K562 (cell line): ENCODE data around the gene WNK2. TPM values are rescaled to one million over a fixed set of nuclear protein-coding genes. Genes with fewer than 3 reads are reported as not detected.

Source experiments
- ATAC-seq: fragments of 200-7000 bp; cut with Tn5 transposase; 3 replicates; pipeline ENCODE4 v1.9.1; 2020; ENCODE audit warnings: moderate library complexity
- BruUV-seq: library from RNA; stranded (reverse); fragments of 400-500 nt; replicated peaks from 2 replicates; lab custom pipeline; 2021; lab: Mats Ljungman, UMichigan
- CTCF ChIA-PET: fragments of 300-600 bp; formaldehyde crosslinking; extraction: SDS; loops from one replicate; lab custom pipeline; 2021; ENCODE audit warnings: low intra/inter-chr PET ratio; lab: Yijun Ruan, JAX
- POLR2A ChIA-PET: fragments of 300-600, 350-650 bp; sonication (Branson Sonifier 250); formaldehyde crosslinking; extraction: SDS; loops from one replicate; lab custom pipeline; 2021; ENCODE audit warnings: antibody characterized with exemption, inconsistent platforms; lab: Yijun Ruan, JAX
- DNase-seq, 4 experiments: peaks; one replicate each; pipeline versions ENCODE4 v3.0.0 to v3.0.0-alpha.2; 2011 to 2018; ENCODE audit warnings: low spot score in 3 of 4, mixed read lengths in 3 of 4; ENCODE audit errors: extremely low read depth in 1 of 4
- FAIRE-seq: peaks from 2 replicates; lab custom pipeline; 2011; peaks lifted over from hg19 to GRCh38; lab: Jason Lieb, UNC
- H2AFZ ChIP-seq: 2 replicates; pipeline ENCODE4 v1.6.0; 2011; ENCODE audit warnings: low read depth, low read length, control low read depth, inconsistent platforms
- H3K27ac ChIP-seq: fragments of 200-600 bp; 3 replicates; pipeline ENCODE4 v1.8.0; 2011; ENCODE audit warnings: low read depth, mild to moderate bottlenecking, control low read depth, inconsistent platforms, low read length, moderate library complexity, mixed read lengths; ENCODE audit errors: extremely low read depth
- H3K27me3 ChIP-seq, 2 experiments: fragments of 300-600 bp in 1 of 2; 2 replicates in 1 of 2; 3 replicates in 1 of 2; pipeline versions ENCODE4 v1.6.0 to v1.8.0; 2011; ENCODE audit warnings: inconsistent platforms in 2 of 2, low read length in 2 of 2, mild to moderate bottlenecking in 1 of 2, mixed read lengths in 1 of 2, moderate library complexity in 1 of 2; ENCODE audit not compliant: control insufficient read depth in 2 of 2, insufficient read depth in 2 of 2
- H3K36me3 ChIP-seq: fragments of 300-600 bp; 3 replicates; pipeline ENCODE4 v1.8.0; 2011; ENCODE audit warnings: mild to moderate bottlenecking, low read length, inconsistent platforms; ENCODE audit not compliant: control insufficient read depth, insufficient read depth
- H3K4me1 ChIP-seq, 2 experiments: fragments of 200-600 bp in 1 of 2; replicated peaks in 1 of 2; 2 replicates in 1 of 2; 3 replicates in 1 of 2; pipeline versions ENCODE4 v1.5.1 to v1.8.0; 2011; ENCODE audit warnings: inconsistent platforms in 2 of 2, low read length in 2 of 2, mild to moderate bottlenecking in 1 of 2, mixed read lengths in 1 of 2, moderate library complexity in 1 of 2; ENCODE audit not compliant: control insufficient read depth in 2 of 2, insufficient read depth in 2 of 2
- H3K4me2 ChIP-seq: 2 replicates; pipeline ENCODE4 v1.6.1; 2011; ENCODE audit warnings: low read length, control low read depth, inconsistent platforms, mixed read lengths; ENCODE audit not compliant: insufficient read depth
- H3K4me3 ChIP-seq: fragments of 200-600 bp; sonication (generic), shearing (Covaris generic); 2 replicates; pipeline ENCODE4 v1.5.1; 2016; ENCODE audit warnings: control low read depth, inconsistent platforms
- H3K79me2 ChIP-seq: fragments of 200-600 bp; 3 replicates; pipeline ENCODE4 v1.8.0; 2011; ENCODE audit warnings: low read length, inconsistent platforms; ENCODE audit not compliant: control insufficient read depth, insufficient read depth
- H3K9ac ChIP-seq, 2 experiments: 2 replicates each; pipeline versions ENCODE4 v1.6.0 to v1.6.1; 2011; ENCODE audit warnings: low read depth in 2 of 2, low read length in 2 of 2, control low read depth in 1 of 2, inconsistent platforms in 1 of 2, mild to moderate bottlenecking in 1 of 2, mixed read lengths in 1 of 2; ENCODE audit not compliant: insufficient read depth in 1 of 2
- H3K9me1 ChIP-seq: one replicate; pipeline ENCODE4 v1.6.0; 2011; ENCODE audit warnings: inconsistent platforms, mild to moderate bottlenecking, low read length, moderate library complexity; ENCODE audit not compliant: control insufficient read depth, insufficient read depth
- H3K9me3 ChIP-seq: replicated peaks from 2 replicates; pipeline ENCODE4 v1.5.1; 2011; ENCODE audit warnings: low read depth, low read length, inconsistent platforms; ENCODE audit not compliant: control insufficient read depth, insufficient read depth
- H4K20me1 ChIP-seq: replicated peaks from 2 replicates; pipeline ENCODE4 v1.6.1; 2011; ENCODE audit warnings: low read length, inconsistent platforms, mixed read lengths; ENCODE audit not compliant: control insufficient read depth, insufficient read depth
- DLX4 ChIP-seq: fragments of 250-450 bp; sonication (Bioruptor Pico); IDR thresholded peaks from 2 replicates; pipeline ENCODE4 v1.6.1; 2021; ENCODE audit warnings: mild to moderate bottlenecking
- MAZ ChIP-seq, 2 experiments: fragments of 450-650 bp in 1 of 2; sonication (generic) in 1 of 2; formaldehyde crosslinking; IDR thresholded peaks in 1 of 2; conservative IDR thresholded peaks in 1 of 2; 2 replicates each; pipeline versions ENCODE4 v1.4.0 to v1.5.0; 2020; ENCODE audit warnings: mild to moderate bottlenecking in 1 of 2, missing genetic modification reagents in 1 of 2
- ZNF239 ChIP-seq: fragments of 250-450 bp; sonication (Bioruptor Pico); IDR thresholded peaks from 2 replicates; pipeline ENCODE4 v1.4.0; 2020; ENCODE audit warnings: mild to moderate bottlenecking
- WGBS: fragments of 100-300 bp; shearing (Covaris generic); methylation state at CpG from one replicate; pipeline ENCODE4 v1.1.6; 2016; ENCODE audit warnings: low coverage, mixed read lengths; ENCODE audit not compliant: insufficient coverage; ENCODE audit errors: missing lambda C conversion rate; 5-methylcytosine and 5-hydroxymethylcytosine counted together
- in situ Hi-C: fragments of 300-500 bp; cut with MboI; formaldehyde crosslinking; loops from 4 replicates; pipeline ENCODE4 v1.15.0; 2018; ENCODE audit warnings: inconsistent platforms, mixed read lengths
- intact Hi-C: fragments of 100-400 bp; cut with micrococcal nuclease; formaldehyde crosslinking; loops from 2 replicates; pipeline ENCODE4 v1.14.2; 2022
- polyA plus RNA-seq, 8 experiments: library from polyadenylated mRNA; depleted of rRNA in 4 of 8; stranded (reverse) in 5 of 8; unstranded in 3 of 8; fragments of >200 nt; fragmentation: Nextera tagmentation in 2 of 8; fragmentation: Illumina TruSeq in 1 of 8; extraction: Ambion mirVana in 2 of 8; extraction: Trizol in 1 of 8; gene quantifications; 2 replicates each; pipeline versions ENCODE4 v1.2.1 to v1.2.3, GENCODE V29; 2011 to 2014; ENCODE audit warnings: inconsistent platforms in 1 of 8, missing spikeins in 1 of 8
- total RNA-seq, 7 experiments: library from RNA; depleted of rRNA in 6 of 7; stranded (reverse); fragments of >200 nt in 6 of 7; fragmentation: Illumina TruSeq in 2 of 7; extraction: Trizol in 2 of 7; gene quantifications; 2 replicates each; pipeline versions ENCODE4 v1.2.1 to v1.2.3, GENCODE V29; 2011 to 2021; ENCODE audit warnings: low replicate concordance in 1 of 7

Gene WNK2
- total and polyA plus RNA-seq, 9 of the 15 experiments (the other 6 are each of a cell fraction or from before 2014, with no cell fraction given): 0.36 to 3.3 (median 0.64) TPM; not detected in 2

GRCh38 chr9:93212409-93212808, 28.5 kb downstream of the WNK2 start:
- no peaks in the 10 kb centered on the region; a peak in 1 of 5 replicates for H3K4me1 ChIP-seq
- H3K9me1 ChIP-seq: no peaks in the 10 kb centered on the region
- no peaks in the 10 kb centered on the region for H3K9me3 ChIP-seq
- H3K79me2 ChIP-seq: no peaks in the 10 kb centered on the region
- ATAC-seq (no peak), FAIRE-seq (no peak), DNase-seq (no peak)
- ChIA-PET CTCF (no interaction called here), POLR2A (no interaction called here)
- in situ Hi-C loops (no loop called here), intact Hi-C loops (no loop called here)
- H3K4me3 ChIP-seq: no peak overlapping the region
- H3K4me2 ChIP-seq: no peak overlapping the region
- no peak overlapping the region for H2AFZ ChIP-seq
- TF ChIP-seq DLX4 (no peak), MAZ (CRISPR knock-in tag; conservative IDR thresholded peaks at IDR 0.05 in 1 of 2, IDR thresholded peaks at IDR 0.05 in 1 of 2) (0 out of 4 replicates have a peak, but pooled peaks of 1 of the 2 experiments have one; percentile 20)
- no peak overlapping the region for H3K27ac ChIP-seq
- no peaks in the 10 kb centered on the region for H3K36me3 ChIP-seq
- peaks cover 0 to 13% of the 10 kb centered on the region in 2 experiments; a peak in 1 of 5 replicates for H3K27me3 ChIP-seq
- WGBS: 3% methylated on average over 5 of the region's 5 CpGs
- no peak overlapping the region for H3K9ac ChIP-seq
- no TSS peak for BruUV-seq
- H4K20me1 ChIP-seq: no peaks in the 10 kb centered on the region

GRCh38 chr9:93216073-93216365, 32.1 kb downstream of the WNK2 start:
- POLR2A ChIA-PET: no interaction called here
- BruUV-seq: no TSS peak
- Histone ChIP-seq H3K36me3 (no peaks in the 10 kb centered on the region), H3K4me1 (no peaks in the 10 kb centered on the region; a peak in 1 of 5 replicates), H4K20me1 (no peaks in the 10 kb centered on the region), H3K9me3 (no peaks in the 10 kb centered on the region), H3K4me3 (no peak overlapping the region), H3K4me2 (no peak overlapping the region), H2AFZ (no peak overlapping the region), H3K27me3 (peaks cover 0 to 26% of the 10 kb centered on the region in 2 experiments; a peak in 3 of 5 replicates), H3K9me1 (no peaks in the 10 kb centered on the region), H3K79me2 (no peaks in the 10 kb centered on the region), H3K9ac (no peak overlapping the region), H3K27ac (no peak overlapping the region)
- WGBS: 0% methylated on average over 1 of the region's 1 CpG
- FAIRE-seq (no peak), DNase-seq (no peak), ATAC-seq (no peak)
- in situ Hi-C loops (no loop called here), intact Hi-C loops (no loop called here)
- CTCF ChIA-PET: no interaction called here
- no peak for TF ChIP-seq ZNF239
